K562 (cell line): ENCODE results near the gene CMTM5. TPM values are rescaled to one million over a fixed set of nuclear protein-coding genes. Genes with fewer than 3 reads are reported as not detected.

ENCODE experiments used
- ATAC-seq: fragments of 200-7000 bp; cut with Tn5 transposase; 3 replicates; pipeline ENCODE4 v1.9.1; 2020; ENCODE audit warnings: moderate library complexity
- BruUV-seq: library from RNA; stranded (reverse); fragments of 400-500 nt; replicated peaks from 2 replicates; lab custom pipeline; 2021; lab: Mats Ljungman, UMichigan
- CTCF ChIA-PET: fragments of 300-600 bp; formaldehyde crosslinking; extraction: SDS; loops from one replicate; lab custom pipeline; 2021; ENCODE audit warnings: low intra/inter-chr PET ratio; lab: Yijun Ruan, JAX
- POLR2A ChIA-PET: fragments of 300-600, 350-650 bp; sonication (Branson Sonifier 250); formaldehyde crosslinking; extraction: SDS; loops from one replicate; lab custom pipeline; 2021; ENCODE audit warnings: antibody characterized with exemption, inconsistent platforms; lab: Yijun Ruan, JAX
- DNase-seq, 4 experiments: peaks; one replicate each; pipeline versions ENCODE4 v3.0.0 to v3.0.0-alpha.2; 2011 to 2018; ENCODE audit warnings: low spot score in 3 of 4, mixed read lengths in 3 of 4; ENCODE audit errors: extremely low read depth in 1 of 4
- FAIRE-seq: peaks from 2 replicates; lab custom pipeline; 2011; peaks lifted over from hg19 to GRCh38; lab: Jason Lieb, UNC
- H2AFZ ChIP-seq: 2 replicates; pipeline ENCODE4 v1.6.0; 2011; ENCODE audit warnings: low read depth, low read length, control low read depth, inconsistent platforms
- H3K27ac ChIP-seq: fragments of 200-600 bp; 3 replicates; pipeline ENCODE4 v1.8.0; 2011; ENCODE audit warnings: low read depth, mild to moderate bottlenecking, control low read depth, inconsistent platforms, low read length, moderate library complexity, mixed read lengths; ENCODE audit errors: extremely low read depth
- H3K27me3 ChIP-seq, 2 experiments: fragments of 300-600 bp in 1 of 2; 2 replicates in 1 of 2; 3 replicates in 1 of 2; pipeline versions ENCODE4 v1.6.0 to v1.8.0; 2011; ENCODE audit warnings: inconsistent platforms in 2 of 2, low read length in 2 of 2, mild to moderate bottlenecking in 1 of 2, mixed read lengths in 1 of 2, moderate library complexity in 1 of 2; ENCODE audit not compliant: control insufficient read depth in 2 of 2, insufficient read depth in 2 of 2
- H3K36me3 ChIP-seq: fragments of 300-600 bp; 3 replicates; pipeline ENCODE4 v1.8.0; 2011; ENCODE audit warnings: mild to moderate bottlenecking, low read length, inconsistent platforms; ENCODE audit not compliant: control insufficient read depth, insufficient read depth
- H3K4me1 ChIP-seq, 2 experiments: fragments of 200-600 bp in 1 of 2; replicated peaks in 1 of 2; 2 replicates in 1 of 2; 3 replicates in 1 of 2; pipeline versions ENCODE4 v1.5.1 to v1.8.0; 2011; ENCODE audit warnings: inconsistent platforms in 2 of 2, low read length in 2 of 2, mild to moderate bottlenecking in 1 of 2, mixed read lengths in 1 of 2, moderate library complexity in 1 of 2; ENCODE audit not compliant: control insufficient read depth in 2 of 2, insufficient read depth in 2 of 2
- H3K4me2 ChIP-seq: 2 replicates; pipeline ENCODE4 v1.6.1; 2011; ENCODE audit warnings: low read length, control low read depth, inconsistent platforms, mixed read lengths; ENCODE audit not compliant: insufficient read depth
- H3K4me3 ChIP-seq: fragments of 200-600 bp; sonication (generic), shearing (Covaris generic); 2 replicates; pipeline ENCODE4 v1.5.1; 2016; ENCODE audit warnings: control low read depth, inconsistent platforms
- H3K79me2 ChIP-seq: fragments of 200-600 bp; 3 replicates; pipeline ENCODE4 v1.8.0; 2011; ENCODE audit warnings: low read length, inconsistent platforms; ENCODE audit not compliant: control insufficient read depth, insufficient read depth
- H3K9ac ChIP-seq, 2 experiments: 2 replicates each; pipeline versions ENCODE4 v1.6.0 to v1.6.1; 2011; ENCODE audit warnings: low read depth in 2 of 2, low read length in 2 of 2, control low read depth in 1 of 2, inconsistent platforms in 1 of 2, mild to moderate bottlenecking in 1 of 2, mixed read lengths in 1 of 2; ENCODE audit not compliant: insufficient read depth in 1 of 2
- H3K9me1 ChIP-seq: one replicate; pipeline ENCODE4 v1.6.0; 2011; ENCODE audit warnings: inconsistent platforms, mild to moderate bottlenecking, low read length, moderate library complexity; ENCODE audit not compliant: control insufficient read depth, insufficient read depth
- H3K9me3 ChIP-seq: replicated peaks from 2 replicates; pipeline ENCODE4 v1.5.1; 2011; ENCODE audit warnings: low read depth, low read length, inconsistent platforms; ENCODE audit not compliant: control insufficient read depth, insufficient read depth
- H4K20me1 ChIP-seq: replicated peaks from 2 replicates; pipeline ENCODE4 v1.6.1; 2011; ENCODE audit warnings: low read length, inconsistent platforms, mixed read lengths; ENCODE audit not compliant: control insufficient read depth, insufficient read depth
- ARID1B ChIP-seq: fragments of 450-650 bp; IDR thresholded peaks from 2 replicates; pipeline ENCODE4 v1.6.1; 2016; ENCODE audit warnings: antibody characterized with exemption, mild to moderate bottlenecking, inconsistent platforms
- JUN ChIP-seq, 2 experiments: sonication (generic) in 1 of 2; formaldehyde crosslinking in 1 of 2; IDR thresholded peaks; 2 replicates each; pipeline versions ENCODE4 v1.6.1 to v1.8.0; 2012 to 2022; ENCODE audit warnings: borderline replicate concordance in 2 of 2, mild to moderate bottlenecking in 2 of 2, improper control_type of control experiment in 1 of 2, low read depth in 1 of 2, low read length in 1 of 2, missing genetic modification reagents in 1 of 2
- MCM7 ChIP-seq, 2 experiments: fragments of 450-650 bp; IDR thresholded peaks; 2 replicates each; pipeline ENCODE4 v1.6.1; 2016 to 2018
- NR2C2 ChIP-seq, 2 experiments: fragments of 200-800 bp in 1 of 2; sonication (Bioruptor generic) in 1 of 2; sonication (generic) in 1 of 2; formaldehyde crosslinking in 1 of 2; IDR thresholded peaks; 2 replicates each; pipeline versions ENCODE4 v1.6.1 to v1.8.0; 2016 to 2022; ENCODE audit warnings: mild to moderate bottlenecking in 1 of 2, missing compliant biosample characterization in 1 of 2, missing genetic modification characterization in 1 of 2, missing genetic modification reagents in 1 of 2
- SIX5 ChIP-seq, 2 experiments: IDR thresholded peaks; 2 replicates each; pipeline ENCODE4 v1.6.1; 2011; ENCODE audit warnings: low read length in 2 of 2, borderline replicate concordance in 1 of 2, low read depth in 1 of 2, mild to moderate bottlenecking in 1 of 2, moderate library complexity in 1 of 2; ENCODE audit not compliant: insufficient read depth in 1 of 2
- TEAD4 ChIP-seq, 2 experiments: sonication (generic) in 1 of 2; formaldehyde crosslinking in 1 of 2; IDR thresholded peaks; 2 replicates each; pipeline versions ENCODE4 v1.6.1 to v1.8.0; 2012 to 2022; ENCODE audit warnings: borderline replicate concordance in 1 of 2, inconsistent platforms in 1 of 2, low read length in 1 of 2, mild to moderate bottlenecking in 1 of 2, missing genetic modification reagents in 1 of 2
- USF2 ChIP-seq: sonication (generic); formaldehyde crosslinking; IDR thresholded peaks from 2 replicates; pipeline ENCODE4 v1.5.0; 2020; ENCODE audit warnings: missing genetic modification reagents
- WGBS: fragments of 100-300 bp; shearing (Covaris generic); methylation state at CpG from one replicate; pipeline ENCODE4 v1.1.6; 2016; ENCODE audit warnings: low coverage, mixed read lengths; ENCODE audit not compliant: insufficient coverage; ENCODE audit errors: missing lambda C conversion rate; 5-methylcytosine and 5-hydroxymethylcytosine counted together
- in situ Hi-C: fragments of 300-500 bp; cut with MboI; formaldehyde crosslinking; loops from 4 replicates; pipeline ENCODE4 v1.15.0; 2018; ENCODE audit warnings: inconsistent platforms, mixed read lengths
- intact Hi-C: fragments of 100-400 bp; cut with micrococcal nuclease; formaldehyde crosslinking; loops from 2 replicates; pipeline ENCODE4 v1.14.2; 2022
- polyA plus RNA-seq, 8 experiments: library from polyadenylated mRNA; depleted of rRNA in 4 of 8; stranded (reverse) in 5 of 8; unstranded in 3 of 8; fragments of >200 nt; fragmentation: Nextera tagmentation in 2 of 8; fragmentation: Illumina TruSeq in 1 of 8; extraction: Ambion mirVana in 2 of 8; extraction: Trizol in 1 of 8; gene quantifications; 2 replicates each; pipeline versions ENCODE4 v1.2.1 to v1.2.3, GENCODE V29; 2011 to 2014; ENCODE audit warnings: inconsistent platforms in 1 of 8, missing spikeins in 1 of 8
- total RNA-seq, 7 experiments: library from RNA; depleted of rRNA in 6 of 7; stranded (reverse); fragments of >200 nt in 6 of 7; fragmentation: Illumina TruSeq in 2 of 7; extraction: Trizol in 2 of 7; gene quantifications; 2 replicates each; pipeline versions ENCODE4 v1.2.1 to v1.2.3, GENCODE V29; 2011 to 2021; ENCODE audit warnings: low replicate concordance in 1 of 7
- TF ChIP-seq, protein P1 (sequence below), 2 experiments: fragments of 450-650 bp in 1 of 2; sonication (generic) in 1 of 2; formaldehyde crosslinking in 1 of 2; IDR thresholded peaks; 2 replicates each; pipeline versions ENCODE4 v1.7.1 to v1.9.0; 2016 to 2022; ENCODE audit warnings: inconsistent platforms in 1 of 2, mild to moderate bottlenecking in 1 of 2, missing genetic modification reagents in 1 of 2

CMTM5 gene
- total and polyA plus RNA-seq, 9 of the 15 experiments (the other 6 are each of a cell fraction or from before 2014, with no cell fraction given), result 0.21 TPM; not detected in 8

DNA sequence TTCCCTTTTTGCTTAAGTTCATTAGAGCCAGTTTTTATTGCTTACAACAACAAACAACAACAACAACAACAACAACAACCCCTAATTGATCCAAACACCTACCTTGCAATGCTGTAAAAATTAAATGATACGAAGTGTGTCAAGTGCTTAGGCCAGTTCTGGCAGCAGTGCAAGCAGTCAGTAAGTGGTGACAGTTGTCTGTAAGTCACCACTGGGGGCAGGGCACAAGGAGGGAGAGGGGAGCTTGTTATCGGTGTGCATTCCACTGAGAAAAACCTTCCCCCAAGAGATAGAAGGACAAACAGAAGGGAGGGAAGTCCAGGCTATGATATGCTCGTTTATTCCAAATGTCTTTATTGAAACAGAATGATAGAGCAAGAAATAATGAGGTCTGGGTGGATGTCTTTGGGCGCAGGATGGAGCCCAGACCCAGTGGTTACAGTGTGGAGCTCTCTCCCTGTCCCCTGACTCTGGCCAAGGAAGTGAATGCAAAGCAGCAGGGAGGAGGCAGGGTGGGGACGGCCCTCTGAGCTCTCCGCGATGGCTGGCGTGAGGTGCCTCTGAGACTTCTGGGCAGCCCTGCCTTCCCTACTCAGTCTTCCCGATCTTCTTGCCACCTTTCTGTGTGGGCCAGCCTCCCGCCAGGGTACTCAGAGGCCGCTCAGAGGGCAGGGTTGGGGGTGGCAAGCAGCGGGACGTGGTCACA, 30.7 kb upstream of the CMTM5 start:
- Histone ChIP-seq H3K9me3 (no peaks in the 10 kb centered on the region), H2AFZ (peak overlapping the region; percentile 85), H3K4me1 (peaks cover 11 to 16% of the 10 kb centered on the region in 2 experiments; a peak in 4 of 5 replicates), H3K27ac (peak overlapping the region; percentile 48; the same call in 1 of the 3 replicates), H3K79me2 (no peaks in the 10 kb centered on the region), H4K20me1 (no peaks in the 10 kb centered on the region), H3K9ac (peak overlapping the region; percentile 22 to 74; a peak in 3 of 4 replicates), H3K4me3 (no peak overlapping the region), H3K9me1 (no peaks in the 10 kb centered on the region), H3K4me2 (peak overlapping the region; percentile 72), H3K27me3 (peaks cover under 1 to 3% of the 10 kb centered on the region in 2 experiments; a peak in 1 of 5 replicates), H3K36me3 (no peaks in the 10 kb centered on the region)
- WGBS, result 19% methylated on average over 6 of the region's 13 CpGs
- ChIA-PET CTCF (no interaction called here), POLR2A (interaction anchor here (0.6 to 1.6 kb wide), 6 partner anchors 8 to 69 kb away, joined by 3 to 11 read pairs (median 3); partner anchors contain the start of gene PABPN1)
- intact Hi-C loops, result no loop called here
- FAIRE-seq, result peak; percentile 95
- ATAC-seq, result peak; percentile 96
- in situ Hi-C loops, result no loop called here
- peak; percentile 60 to 75 (median 68) for DNase-seq
- no TSS peak for BruUV-seq
- TF ChIP-seq, protein P1, sequence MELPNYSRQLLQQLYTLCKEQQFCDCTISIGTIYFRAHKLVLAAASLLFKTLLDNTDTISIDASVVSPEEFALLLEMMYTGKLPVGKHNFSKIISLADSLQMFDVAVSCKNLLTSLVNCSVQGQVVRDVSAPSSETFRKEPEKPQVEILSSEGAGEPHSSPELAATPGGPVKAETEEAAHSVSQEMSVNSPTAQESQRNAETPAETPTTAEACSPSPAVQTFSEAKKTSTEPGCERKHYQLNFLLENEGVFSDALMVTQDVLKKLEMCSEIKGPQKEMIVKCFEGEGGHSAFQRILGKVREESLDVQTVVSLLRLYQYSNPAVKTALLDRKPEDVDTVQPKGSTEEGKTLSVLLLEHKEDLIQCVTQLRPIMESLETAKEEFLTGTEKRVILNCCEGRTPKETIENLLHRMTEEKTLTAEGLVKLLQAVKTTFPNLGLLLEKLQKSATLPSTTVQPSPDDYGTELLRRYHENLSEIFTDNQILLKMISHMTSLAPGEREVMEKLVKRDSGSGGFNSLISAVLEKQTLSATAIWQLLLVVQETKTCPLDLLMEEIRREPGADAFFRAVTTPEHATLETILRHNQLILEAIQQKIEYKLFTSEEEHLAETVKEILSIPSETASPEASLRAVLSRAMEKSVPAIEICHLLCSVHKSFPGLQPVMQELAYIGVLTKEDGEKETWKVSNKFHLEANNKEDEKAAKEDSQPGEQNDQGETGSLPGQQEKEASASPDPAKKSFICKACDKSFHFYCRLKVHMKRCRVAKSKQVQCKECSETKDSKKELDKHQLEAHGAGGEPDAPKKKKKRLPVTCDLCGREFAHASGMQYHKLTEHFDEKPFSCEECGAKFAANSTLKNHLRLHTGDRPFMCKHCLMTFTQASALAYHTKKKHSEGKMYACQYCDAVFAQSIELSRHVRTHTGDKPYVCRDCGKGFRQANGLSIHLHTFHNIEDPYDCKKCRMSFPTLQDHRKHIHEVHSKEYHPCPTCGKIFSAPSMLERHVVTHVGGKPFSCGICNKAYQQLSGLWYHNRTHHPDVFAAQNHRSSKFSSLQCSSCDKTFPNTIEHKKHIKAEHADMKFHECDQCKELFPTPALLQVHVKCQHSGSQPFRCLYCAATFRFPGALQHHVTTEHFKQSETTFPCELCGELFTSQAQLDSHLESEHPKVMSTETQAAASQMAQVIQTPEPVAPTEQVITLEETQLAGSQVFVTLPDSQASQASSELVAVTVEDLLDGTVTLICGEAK (IDR thresholded peaks at IDR 0.05), result 0 out of 2 replicates have a peak, but pooled peaks have one; percentile 21
- TF ChIP-seq, protein P1 (CRISPR knock-in tag; IDR thresholded peaks at IDR 0.05), result no peak
- TF ChIP-seq ARID1B (0 out of 2 replicates have a peak, but pooled peaks have one; percentile 38), MCM7 (IDR thresholded peaks at IDR 0.05) (no peak), JUN (IDR thresholded peaks at IDR 0.05; ENCODE audit: borderline replicate concordance, low read depth, low read length) (no peak), JUN (CRISPR knock-in tag; IDR thresholded peaks at IDR 0.05; ENCODE audit: borderline replicate concordance) (no peak), USF2 (CRISPR knock-in tag) (no peak), TEAD4 (IDR thresholded peaks at IDR 0.05; ENCODE audit: low read length) (peak; percentile 43; the same call in 1 of the 2 replicates), TEAD4 (CRISPR knock-in tag; IDR thresholded peaks at IDR 0.05; ENCODE audit: borderline replicate concordance) (no peak), NR2C2 (CRISPR knock-in tag; IDR thresholded peaks at IDR 0.05) (no peak), NR2C2 (tag; IDR thresholded peaks at IDR 0.05) (no peak), SIX5 (IDR thresholded peaks at IDR 0.05; ENCODE audit: borderline replicate concordance in 1 of 2, insufficient read depth in 1 of 2, low read depth in 1 of 2, low read length in 2 of 2) (no peak)
